Measurements from ENCODE around the gene MYLIP. TPM values are rescaled to one million over a fixed set of nuclear protein-coding genes. Genes with fewer than 3 reads are reported as not detected.

MYLIP gene
- total RNA-seq, 1 experiment from 2014 or later, result 42.2 TPM

GRCh38 chr6:16184129-16184528 lies 55.2 kb downstream of the MYLIP start:
- Histone ChIP-seq H3K27ac (no peak overlapping the region), H2AFZ (no peak overlapping the region), H3K9me3 (ENCODE audit: insufficient read depth, low read depth) (no peaks in the 10 kb centered on the region), H3K4me1 (replicated peaks; ENCODE audit: insufficient read depth) (no peaks in the 10 kb centered on the region), H3F3A (ENCODE audit: insufficient read depth, low read depth) (no peaks in the 10 kb centered on the region), H3K36me3 (ENCODE audit: low read depth) (no peaks in the 10 kb centered on the region), H3K9me2 (ENCODE audit: insufficient read depth) (no peaks in the 10 kb centered on the region), H3K79me2 (ENCODE audit: low read depth) (no peaks in the 10 kb centered on the region), H3K4me2 (no peak overlapping the region), H3K27me3 (ENCODE audit: insufficient read depth, low read depth) (peaks cover 53% of the 10 kb centered on the region), H3K4me3 (no peak overlapping the region), H4K20me1 (ENCODE audit: insufficient read depth) (no peaks in the 10 kb centered on the region)
- POLR2A ChIA-PET (ENCODE audit: unreplicated experiment), result no interaction called here
- CTCF ChIA-PET, result interaction anchor here (3.0 kb wide), 1 partner anchor 492 kb away, joined by 31 read pairs; no protein-coding TSS in a partner anchor
- TF ChIP-seq EZH2 (IDR thresholded peaks at IDR 0.05; ENCODE audit: low read depth), result no peak
- peak; percentile 42; the same call in 1 of the 2 replicates for TF ChIP-seq CTCF (conservative IDR thresholded peaks at IDR 0.05)
- BruUV-seq (replicated peaks), result no TSS peak
- intact Hi-C loops (cut with micrococcal nuclease; ENCODE audit: unreplicated experiment), result loop anchor here (5.0 kb wide), 1 partner anchor 112 kb away; no protein-coding TSS in a partner anchor
- DNase-seq, result peak in 1 of 2 experiments; percentile 12

- Histone ChIP-seq H3F3A (ENCODE audit: insufficient read depth, low read depth) (no peaks in the 10 kb centered on the region), H3K27ac (no peak overlapping the region), H3K4me1 (replicated peaks; ENCODE audit: insufficient read depth) (no peaks in the 10 kb centered on the region), H3K9me3 (ENCODE audit: insufficient read depth, low read depth) (no peaks in the 10 kb centered on the region), H3K36me3 (ENCODE audit: low read depth) (no peaks in the 10 kb centered on the region), H3K9me2 (ENCODE audit: insufficient read depth) (no peaks in the 10 kb centered on the region), H2AFZ (no peak overlapping the region), H3K4me2 (no peak overlapping the region), H3K27me3 (ENCODE audit: insufficient read depth, low read depth) (peaks cover 57% of the 10 kb centered on the region), H3K79me2 (ENCODE audit: low read depth) (no peaks in the 10 kb centered on the region), H3K4me3 (no peak overlapping the region), H4K20me1 (ENCODE audit: insufficient read depth) (no peaks in the 10 kb centered on the region)
- CTCF ChIA-PET, result interaction anchor here (3.0 kb wide), 1 partner anchor 492 kb away, joined by 31 read pairs; no protein-coding TSS in a partner anchor
- no TSS peak for BruUV-seq (replicated peaks)
- POLR2A ChIA-PET (ENCODE audit: unreplicated experiment), result no interaction called here
- intact Hi-C loops (cut with micrococcal nuclease; ENCODE audit: unreplicated experiment), result loop anchor here (5.0 kb wide), 1 partner anchor 112 kb away; no protein-coding TSS in a partner anchor
- no peak for DNase-seq
- TF ChIP-seq CTCF (conservative IDR thresholded peaks at IDR 0.05), result no peak
- no peak for TF ChIP-seq EZH2 (IDR thresholded peaks at IDR 0.05; ENCODE audit: low read depth)
Observed at GRCh38 chr6:16184551-16184950, 55.7 kb downstream of the MYLIP start.

- Histone ChIP-seq H3K4me1 (replicated peaks; ENCODE audit: insufficient read depth) (no peaks in the 10 kb centered on the region), H3K27ac (no peak overlapping the region), H3K4me2 (no peak overlapping the region), H3K36me3 (ENCODE audit: low read depth) (no peaks in the 10 kb centered on the region), H3K9me2 (ENCODE audit: insufficient read depth) (no peaks in the 10 kb centered on the region), H4K20me1 (ENCODE audit: insufficient read depth) (no peaks in the 10 kb centered on the region), H3K4me3 (no peak overlapping the region), H3K27me3 (ENCODE audit: insufficient read depth, low read depth) (peaks cover 69% of the 10 kb centered on the region), H3F3A (ENCODE audit: insufficient read depth, low read depth) (no peaks in the 10 kb centered on the region), H3K9me3 (ENCODE audit: insufficient read depth, low read depth) (no peaks in the 10 kb centered on the region), H3K79me2 (ENCODE audit: low read depth) (no peaks in the 10 kb centered on the region), H2AFZ (no peak overlapping the region)
- BruUV-seq (replicated peaks), result no TSS peak
- ChIA-PET CTCF (no interaction called here), POLR2A (ENCODE audit: unreplicated experiment) (interaction anchor here (0.5 to 0.6 kb wide), 2 partner anchors 58 to 1158 kb away, joined by 3 to 7 read pairs; partner anchors contain the start of gene MYLIP)
- intact Hi-C loops (cut with micrococcal nuclease; ENCODE audit: unreplicated experiment), result no loop called here
- no peak for DNase-seq
- no peak for TF ChIP-seq CTCF (conservative IDR thresholded peaks at IDR 0.05)
- TF ChIP-seq EZH2 (IDR thresholded peaks at IDR 0.05; ENCODE audit: low read depth), result no peak
Observed at GRCh38 chr6:16187176-16187575, 58.3 kb downstream of the MYLIP start.
